ENCODE measurements around the gene MAP4K4. TPM values are rescaled to one million over a fixed set of nuclear protein-coding genes. Genes with fewer than 3 reads are reported as not detected.

MAP4K4 gene
- polyA plus RNA-seq, 3 donors = 5.3 to 66.9 (median 8.7) TPM

GRCh38 chr2:101841679-101842327 lies 144.3 kb downstream of the MAP4K4 start:
- peak overlapping the region in 4 of 7 donors; percentile 24 to 57 (median 36) for H3K27ac Mint-ChIP-seq
- Histone ChIP-seq H4K20me1 (ENCODE audit: insufficient read depth, low read length) (peaks cover 94% of the 10 kb centered on the region), H2AFZ (ENCODE audit: insufficient read depth, low read depth, low read length, poor library complexity, severe bottlenecking) (no peak overlapping the region), H3K27me3 (ENCODE audit: control insufficient read depth in 2 of 2, insufficient read depth in 2 of 2, low read length in 2 of 2) (no peaks in the 10 kb centered on the region), H3K36me3 (replicated peaks in 1 of 2; ENCODE audit: control insufficient read depth in 1 of 2, insufficient read depth in 2 of 2, low read length in 2 of 2) (peaks cover 78 to 100% of the 10 kb centered on the region in 2 donors), H3K79me2 (ENCODE audit: insufficient read depth, low read length) (no peaks in the 10 kb centered on the region), H3K4me1 (ENCODE audit: control insufficient read depth in 1 of 2, insufficient read depth in 2 of 2, low read length in 2 of 2) (peaks cover 6% of the 10 kb centered on the region in 2 donors), H3K4me2 (replicated peaks; ENCODE audit: extremely low read depth, low read length, poor library complexity, severe bottlenecking) (no peak overlapping the region), H3K27ac (ENCODE audit: low read depth in 1 of 2, low read length in 2 of 2) (peak overlapping the region in 1 of 2 donors; percentile 37), H3K4me3 (replicated peaks in 1 of 3; ENCODE audit: low read depth in 2 of 3, low read length in 3 of 3) (no peak overlapping the region), H3K9ac (ENCODE audit: insufficient read depth, low read length, poor library complexity, severe bottlenecking) (peak overlapping the region; percentile 6), H3K9me3 (replicated peaks in 1 of 2; ENCODE audit: control insufficient read depth in 1 of 2, insufficient read depth in 1 of 2, low read length in 2 of 2) (no peaks in the 10 kb centered on the region)
- H3K9me3 Mint-ChIP-seq = no peaks in the 10 kb centered on the region
- H3K4me3 Mint-ChIP-seq = no peak overlapping the region
- no peak for DNase-seq
- intact Hi-C loops (cut with micrococcal nuclease) = no loop called here
- 100% methylated on average over 1 of the region's 5 CpGs for WGBS (ENCODE audit: insufficient coverage)
- TF ChIP-seq, protein P1, sequence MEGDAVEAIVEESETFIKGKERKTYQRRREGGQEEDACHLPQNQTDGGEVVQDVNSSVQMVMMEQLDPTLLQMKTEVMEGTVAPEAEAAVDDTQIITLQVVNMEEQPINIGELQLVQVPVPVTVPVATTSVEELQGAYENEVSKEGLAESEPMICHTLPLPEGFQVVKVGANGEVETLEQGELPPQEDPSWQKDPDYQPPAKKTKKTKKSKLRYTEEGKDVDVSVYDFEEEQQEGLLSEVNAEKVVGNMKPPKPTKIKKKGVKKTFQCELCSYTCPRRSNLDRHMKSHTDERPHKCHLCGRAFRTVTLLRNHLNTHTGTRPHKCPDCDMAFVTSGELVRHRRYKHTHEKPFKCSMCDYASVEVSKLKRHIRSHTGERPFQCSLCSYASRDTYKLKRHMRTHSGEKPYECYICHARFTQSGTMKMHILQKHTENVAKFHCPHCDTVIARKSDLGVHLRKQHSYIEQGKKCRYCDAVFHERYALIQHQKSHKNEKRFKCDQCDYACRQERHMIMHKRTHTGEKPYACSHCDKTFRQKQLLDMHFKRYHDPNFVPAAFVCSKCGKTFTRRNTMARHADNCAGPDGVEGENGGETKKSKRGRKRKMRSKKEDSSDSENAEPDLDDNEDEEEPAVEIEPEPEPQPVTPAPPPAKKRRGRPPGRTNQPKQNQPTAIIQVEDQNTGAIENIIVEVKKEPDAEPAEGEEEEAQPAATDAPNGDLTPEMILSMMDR (IDR thresholded peaks at IDR 0.05) = no peak
- peaks cover 90 to 98% of the 10 kb centered on the region in 2 donors for H3K36me3 Mint-ChIP-seq
- H3K27me3 Mint-ChIP-seq (ENCODE audit: low read depth in 3 of 3) = no peaks in the 10 kb centered on the region
- H3K4me1 Mint-ChIP-seq = peaks cover 11% of the 10 kb centered on the region

DNA sequence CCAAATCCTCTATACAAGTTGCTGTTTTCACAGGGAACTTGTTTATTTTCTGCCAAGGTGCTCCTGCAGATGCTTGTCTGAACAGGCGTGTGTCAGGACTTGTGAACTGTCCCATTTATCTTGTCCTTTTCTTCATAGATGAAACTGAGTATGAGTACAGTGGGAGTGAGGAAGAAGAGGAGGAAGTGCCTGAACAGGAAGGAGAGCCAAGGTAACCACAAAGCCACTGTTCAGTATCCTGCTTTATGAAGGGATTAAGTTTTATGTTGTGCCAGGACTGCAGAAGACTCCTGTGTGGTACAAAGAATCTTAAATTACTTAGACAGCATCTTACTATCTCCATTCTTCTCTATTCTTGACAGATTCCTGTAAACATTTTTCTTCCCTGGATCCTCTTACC lies 145.0 kb downstream of the MAP4K4 start:
- intact Hi-C loops (cut with micrococcal nuclease) = no loop called here
- H4K20me1 ChIP-seq (ENCODE audit: insufficient read depth, low read length) = peaks cover 94% of the 10 kb centered on the region
- peaks cover 83 to 99% of the 10 kb centered on the region in 2 donors for H3K36me3 ChIP-seq (replicated peaks in 1 of 2; ENCODE audit: control insufficient read depth in 1 of 2, insufficient read depth in 2 of 2, low read length in 2 of 2)
- no peak overlapping the region for H2AFZ ChIP-seq (ENCODE audit: insufficient read depth, low read depth, low read length, poor library complexity, severe bottlenecking)
- peak overlapping the region in 3 of 7 donors; percentile 24 to 57 (median 44) for H3K27ac Mint-ChIP-seq
- H3K9ac ChIP-seq (ENCODE audit: insufficient read depth, low read length, poor library complexity, severe bottlenecking) = peak overlapping the region; percentile 6
- peaks cover 85 to 96% of the 10 kb centered on the region in 2 donors for H3K36me3 Mint-ChIP-seq
- H3K9me3 ChIP-seq (replicated peaks in 1 of 2; ENCODE audit: control insufficient read depth in 1 of 2, insufficient read depth in 1 of 2, low read length in 2 of 2) = no peaks in the 10 kb centered on the region
- DNase-seq = no peak
- no peak overlapping the region for H3K4me2 ChIP-seq (replicated peaks; ENCODE audit: extremely low read depth, low read length, poor library complexity, severe bottlenecking)
- H3K4me1 ChIP-seq (ENCODE audit: control insufficient read depth in 1 of 2, insufficient read depth in 2 of 2, low read length in 2 of 2) = peaks cover 6% of the 10 kb centered on the region in 2 donors
- no peak overlapping the region for H3K4me3 Mint-ChIP-seq
- TF ChIP-seq, protein P1 (IDR thresholded peaks at IDR 0.05) = no peak
- H3K27me3 ChIP-seq (ENCODE audit: control insufficient read depth in 2 of 2, insufficient read depth in 2 of 2, low read length in 2 of 2) = no peaks in the 10 kb centered on the region
- H3K4me1 Mint-ChIP-seq = peaks cover 11% of the 10 kb centered on the region
- H3K27ac ChIP-seq (ENCODE audit: low read depth in 1 of 2, low read length in 2 of 2) = peak overlapping the region in 1 of 2 donors; percentile 37
- H3K4me3 ChIP-seq (replicated peaks in 1 of 3; ENCODE audit: low read depth in 2 of 3, low read length in 3 of 3) = no peak overlapping the region
- H3K27me3 Mint-ChIP-seq (ENCODE audit: low read depth in 3 of 3) = no peaks in the 10 kb centered on the region
- no CpG with 5 or more reads among the region's 1 CpG for WGBS (ENCODE audit: insufficient coverage)
- H3K9me3 Mint-ChIP-seq = no peaks in the 10 kb centered on the region
- H3K79me2 ChIP-seq (ENCODE audit: insufficient read depth, low read length) = no peaks in the 10 kb centered on the region
